HepG2 (cell line): ENCODE measurements around the gene OGFOD3. TPM values are rescaled to one million over a fixed set of nuclear protein-coding genes. Genes with fewer than 3 reads are reported as not detected.

Source experiments
- ARNT2 ChIP-seq: sonication (generic); formaldehyde crosslinking; IDR thresholded peaks from 2 replicates; pipeline ENCODE4 v1.8.0; 2022; ENCODE audit warnings: mild to moderate bottlenecking, low read depth, missing genetic modification reagents, moderate library complexity
- FLYWCH1 ChIP-seq: sonication (generic); formaldehyde crosslinking; IDR thresholded peaks from 2 replicates; pipeline ENCODE4 v1.8.1; 2023; ENCODE audit warnings: mild to moderate bottlenecking, missing genetic modification reagents
- HNRNPUL1 ChIP-seq: fragments of 200-400 bp; formaldehyde crosslinking; IDR thresholded peaks from 2 replicates; pipeline ENCODE4 v1.6.1; 2017; ENCODE audit warnings: low read depth, mild to moderate bottlenecking, low read length, moderate library complexity
- MIER3 ChIP-seq: IDR thresholded peaks from 2 replicates; pipeline ENCODE4 v1.6.1; 2016; ENCODE audit warnings: missing compliant biosample characterization, borderline replicate concordance
- NAIF1 ChIP-seq: sonication (generic); formaldehyde crosslinking; IDR thresholded peaks from 2 replicates; pipeline ENCODE4 v1.5.0; 2020; ENCODE audit warnings: mild to moderate bottlenecking, missing genetic modification reagents, borderline replicate concordance
- NFYB ChIP-seq: sonication (generic); formaldehyde crosslinking; IDR thresholded peaks from 2 replicates; pipeline ENCODE4 v1.4.0; 2020; ENCODE audit warnings: missing genetic modification reagents
- NPAS2 ChIP-seq: sonication (generic); formaldehyde crosslinking; IDR thresholded peaks from 2 replicates; pipeline ENCODE4 v1.8.0; 2022; ENCODE audit warnings: mild to moderate bottlenecking, missing genetic modification reagents, borderline replicate concordance
- PAX8 ChIP-seq: sonication (generic); formaldehyde crosslinking; IDR thresholded peaks from 2 replicates; pipeline ENCODE4 v1.8.0; 2022; ENCODE audit warnings: mild to moderate bottlenecking, missing genetic modification reagents, borderline replicate concordance
- ZNF510 ChIP-seq: sonication (generic); formaldehyde crosslinking; IDR thresholded peaks from 2 replicates; pipeline ENCODE4 v1.4.0; 2020; ENCODE audit warnings: low read depth, mild to moderate bottlenecking, missing genetic modification reagents
- ZNF780A ChIP-seq: sonication (generic); formaldehyde crosslinking; IDR thresholded peaks from 2 replicates; pipeline ENCODE4 v1.8.0; 2022; ENCODE audit warnings: mild to moderate bottlenecking, missing genetic modification reagents, moderate library complexity
- polyA plus RNA-seq, 8 experiments: library from polyadenylated mRNA; depleted of rRNA in 3 of 8; stranded (reverse) in 7 of 8; unstranded in 1 of 8; fragments of >200 nt; fragmentation: Illumina TruSeq in 4 of 8; extraction: Trizol in 4 of 8; gene quantifications; 2 replicates each; pipeline versions ENCODE4 v1.2.1 to v1.2.3, GENCODE V29; 2011 to 2016; ENCODE audit warnings: low read depth in 4 of 8, missing spikeins in 1 of 8, mixed read lengths in 1 of 8; ENCODE audit not compliant: insufficient read depth in 1 of 8
- total RNA-seq, 5 experiments: library from RNA; depleted of rRNA; stranded (reverse); fragments of >200 nt; fragmentation: Illumina TruSeq; extraction: Trizol; gene quantifications; 2 replicates each; pipeline ENCODE4 v1.2.3, GENCODE V29; 2016; ENCODE audit warnings: low read depth in 1 of 5
- TF ChIP-seq, protein P1 (sequence below): sonication (generic); formaldehyde crosslinking; IDR thresholded peaks from 2 replicates; pipeline ENCODE4 v1.4.0; 2020; ENCODE audit warnings: missing genetic modification reagents, mild to moderate bottlenecking, borderline replicate concordance
- TF ChIP-seq, protein P2 (sequence below), 2 experiments: sonication (generic) in 1 of 2; formaldehyde crosslinking in 1 of 2; IDR thresholded peaks; 2 replicates each; pipeline versions ENCODE4 v1.4.0 to v1.6.1; 2018 to 2020; ENCODE audit warnings: missing genetic modification reagents in 2 of 2, borderline replicate concordance in 1 of 2, low read depth in 1 of 2, mild to moderate bottlenecking in 1 of 2, missing biosample characterization in 1 of 2
- TF ChIP-seq, protein P3 (sequence below): sonication (generic); formaldehyde crosslinking; IDR thresholded peaks from 2 replicates; pipeline ENCODE4 v1.4.0; 2020; ENCODE audit warnings: mild to moderate bottlenecking, missing genetic modification reagents
- TF ChIP-seq, protein P4 (sequence below): sonication (generic); formaldehyde crosslinking; IDR thresholded peaks from 2 replicates; pipeline ENCODE4 v1.4.0; 2020; ENCODE audit warnings: missing genetic modification reagents
- TF ChIP-seq, protein P5 (sequence below): sonication (generic); formaldehyde crosslinking; IDR thresholded peaks from 2 replicates; pipeline ENCODE4 v1.4.0; 2020; ENCODE audit warnings: missing genetic modification reagents

The OGFOD3 gene
- total and polyA plus RNA-seq, 2 of the 13 experiments (the other 11 are each of a cell fraction or from before 2014, with no cell fraction given), result 40.0 to 42.1 TPM

DNA sequence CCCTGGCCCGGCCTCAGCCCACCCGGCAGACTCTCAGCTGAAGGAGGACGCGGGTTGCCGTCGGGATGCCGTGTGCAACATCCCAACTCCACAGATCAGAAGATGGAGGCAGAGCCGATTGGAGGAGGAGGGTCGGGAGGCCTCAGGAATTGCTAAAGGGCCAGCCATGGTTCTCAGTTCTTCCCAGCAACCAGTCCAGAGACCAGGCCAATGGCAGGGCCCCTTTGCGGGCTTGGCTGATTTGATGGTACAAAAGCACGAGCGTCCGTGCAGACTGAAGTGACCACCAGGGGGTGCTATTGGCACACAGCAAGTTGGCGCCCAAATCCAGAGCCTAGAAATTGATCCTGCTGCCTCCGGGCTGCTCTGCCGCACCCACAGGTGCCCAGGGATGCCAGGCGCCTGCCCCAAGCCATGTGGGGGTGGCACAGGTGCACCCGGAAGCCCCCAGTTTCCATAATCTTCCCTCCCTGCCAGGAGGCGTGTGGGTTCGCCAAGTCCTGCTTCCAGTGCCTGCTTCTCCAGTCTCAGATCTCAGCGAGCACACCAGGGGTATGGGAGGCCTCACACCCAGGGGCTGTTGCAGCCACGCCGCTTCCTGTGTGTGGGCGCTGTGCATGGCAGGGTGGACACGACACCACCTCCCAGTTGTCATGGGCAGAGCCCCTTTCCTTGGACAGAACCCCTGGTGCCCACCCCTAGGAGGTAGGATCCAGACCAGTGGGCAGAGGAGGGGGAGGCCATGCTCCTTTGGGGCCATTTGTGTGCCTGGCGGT lies 66.5 kb downstream of the OGFOD3 start (continued):
- TF ChIP-seq, protein P1, sequence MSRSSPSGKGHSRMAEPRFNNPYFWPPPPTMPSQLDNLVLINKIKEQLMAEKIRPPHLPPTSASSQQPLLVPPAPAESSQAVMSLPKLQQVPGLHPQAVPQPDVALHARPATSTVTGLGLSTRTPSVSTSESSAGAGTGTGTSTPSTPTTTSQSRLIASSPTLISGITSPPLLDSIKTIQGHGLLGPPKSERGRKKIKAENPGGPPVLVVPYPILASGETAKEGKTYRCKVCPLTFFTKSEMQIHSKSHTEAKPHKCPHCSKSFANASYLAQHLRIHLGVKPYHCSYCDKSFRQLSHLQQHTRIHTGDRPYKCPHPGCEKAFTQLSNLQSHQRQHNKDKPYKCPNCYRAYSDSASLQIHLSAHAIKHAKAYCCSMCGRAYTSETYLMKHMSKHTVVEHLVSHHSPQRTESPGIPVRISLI (CRISPR knock-in tag), result peak; percentile 45; the same call in 1 of the 2 replicates
- TF ChIP-seq MIER3 (CRISPR knock-in tag) (peak; percentile 56; the same call in 1 of the 2 replicates), ZNF780A (CRISPR knock-in tag) (no peak), ZNF510 (CRISPR knock-in tag) (peak; percentile 74; the same call in 1 of the 2 replicates), ARNT2 (CRISPR knock-in tag) (peak; percentile 67), FLYWCH1 (no peak), NAIF1 (CRISPR knock-in tag) (no peak), HNRNPUL1 (no peak), NFYB (CRISPR knock-in tag) (0 out of 2 replicates have a peak, but pooled peaks have one; percentile 21), PAX8 (0 out of 2 replicates have a peak, but pooled peaks have one; percentile 33), NPAS2 (no peak)
- TF ChIP-seq, protein P2, sequence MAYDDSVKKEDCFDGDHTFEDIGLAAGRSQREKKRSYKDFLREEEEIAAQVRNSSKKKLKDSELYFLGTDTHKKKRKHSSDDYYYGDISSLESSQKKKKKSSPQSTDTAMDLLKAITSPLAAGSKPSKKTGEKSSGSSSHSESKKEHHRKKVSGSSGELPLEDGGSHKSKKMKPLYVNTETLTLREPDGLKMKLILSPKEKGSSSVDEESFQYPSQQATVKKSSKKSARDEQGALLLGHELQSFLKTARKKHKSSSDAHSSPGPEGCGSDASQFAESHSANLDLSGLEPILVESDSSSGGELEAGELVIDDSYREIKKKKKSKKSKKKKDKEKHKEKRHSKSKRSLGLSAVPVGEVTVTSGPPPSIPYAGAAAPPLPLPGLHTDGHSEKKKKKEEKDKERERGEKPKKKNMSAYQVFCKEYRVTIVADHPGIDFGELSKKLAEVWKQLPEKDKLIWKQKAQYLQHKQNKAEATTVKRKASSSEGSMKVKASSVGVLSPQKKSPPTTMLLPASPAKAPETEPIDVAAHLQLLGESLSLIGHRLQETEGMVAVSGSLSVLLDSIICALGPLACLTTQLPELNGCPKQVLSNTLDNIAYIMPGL (CRISPR knock-in tag; IDR thresholded peaks at IDR 0.05; ENCODE audit: borderline replicate concordance in 1 of 2, low read depth in 1 of 2), result peak; percentile 78 to 85; a peak in 3 of 4 replicates
- TF ChIP-seq, protein P3, sequence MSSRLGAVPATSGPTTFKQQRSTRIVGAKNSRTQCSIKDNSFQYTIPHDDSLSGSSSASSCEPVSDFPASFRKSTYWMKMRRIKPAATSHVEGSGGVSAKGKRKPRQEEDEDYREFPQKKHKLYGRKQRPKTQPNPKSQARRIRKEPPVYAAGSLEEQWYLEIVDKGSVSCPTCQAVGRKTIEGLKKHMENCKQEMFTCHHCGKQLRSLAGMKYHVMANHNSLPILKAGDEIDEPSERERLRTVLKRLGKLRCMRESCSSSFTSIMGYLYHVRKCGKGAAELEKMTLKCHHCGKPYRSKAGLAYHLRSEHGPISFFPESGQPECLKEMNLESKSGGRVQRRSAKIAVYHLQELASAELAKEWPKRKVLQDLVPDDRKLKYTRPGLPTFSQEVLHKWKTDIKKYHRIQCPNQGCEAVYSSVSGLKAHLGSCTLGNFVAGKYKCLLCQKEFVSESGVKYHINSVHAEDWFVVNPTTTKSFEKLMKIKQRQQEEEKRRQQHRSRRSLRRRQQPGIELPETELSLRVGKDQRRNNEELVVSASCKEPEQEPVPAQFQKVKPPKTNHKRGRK (CRISPR knock-in tag), result no peak; the same call in 1 of the 2 replicates
- TF ChIP-seq, protein P4, sequence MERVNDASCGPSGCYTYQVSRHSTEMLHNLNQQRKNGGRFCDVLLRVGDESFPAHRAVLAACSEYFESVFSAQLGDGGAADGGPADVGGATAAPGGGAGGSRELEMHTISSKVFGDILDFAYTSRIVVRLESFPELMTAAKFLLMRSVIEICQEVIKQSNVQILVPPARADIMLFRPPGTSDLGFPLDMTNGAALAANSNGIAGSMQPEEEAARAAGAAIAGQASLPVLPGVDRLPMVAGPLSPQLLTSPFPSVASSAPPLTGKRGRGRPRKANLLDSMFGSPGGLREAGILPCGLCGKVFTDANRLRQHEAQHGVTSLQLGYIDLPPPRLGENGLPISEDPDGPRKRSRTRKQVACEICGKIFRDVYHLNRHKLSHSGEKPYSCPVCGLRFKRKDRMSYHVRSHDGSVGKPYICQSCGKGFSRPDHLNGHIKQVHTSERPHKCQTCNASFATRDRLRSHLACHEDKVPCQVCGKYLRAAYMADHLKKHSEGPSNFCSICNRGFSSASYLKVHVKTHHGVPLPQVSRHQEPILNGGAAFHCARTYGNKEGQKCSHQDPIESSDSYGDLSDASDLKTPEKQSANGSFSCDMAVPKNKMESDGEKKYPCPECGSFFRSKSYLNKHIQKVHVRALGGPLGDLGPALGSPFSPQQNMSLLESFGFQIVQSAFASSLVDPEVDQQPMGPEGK (CRISPR knock-in tag), result peak; percentile 36; the same call in 1 of the 2 replicates
- TF ChIP-seq, protein P5, sequence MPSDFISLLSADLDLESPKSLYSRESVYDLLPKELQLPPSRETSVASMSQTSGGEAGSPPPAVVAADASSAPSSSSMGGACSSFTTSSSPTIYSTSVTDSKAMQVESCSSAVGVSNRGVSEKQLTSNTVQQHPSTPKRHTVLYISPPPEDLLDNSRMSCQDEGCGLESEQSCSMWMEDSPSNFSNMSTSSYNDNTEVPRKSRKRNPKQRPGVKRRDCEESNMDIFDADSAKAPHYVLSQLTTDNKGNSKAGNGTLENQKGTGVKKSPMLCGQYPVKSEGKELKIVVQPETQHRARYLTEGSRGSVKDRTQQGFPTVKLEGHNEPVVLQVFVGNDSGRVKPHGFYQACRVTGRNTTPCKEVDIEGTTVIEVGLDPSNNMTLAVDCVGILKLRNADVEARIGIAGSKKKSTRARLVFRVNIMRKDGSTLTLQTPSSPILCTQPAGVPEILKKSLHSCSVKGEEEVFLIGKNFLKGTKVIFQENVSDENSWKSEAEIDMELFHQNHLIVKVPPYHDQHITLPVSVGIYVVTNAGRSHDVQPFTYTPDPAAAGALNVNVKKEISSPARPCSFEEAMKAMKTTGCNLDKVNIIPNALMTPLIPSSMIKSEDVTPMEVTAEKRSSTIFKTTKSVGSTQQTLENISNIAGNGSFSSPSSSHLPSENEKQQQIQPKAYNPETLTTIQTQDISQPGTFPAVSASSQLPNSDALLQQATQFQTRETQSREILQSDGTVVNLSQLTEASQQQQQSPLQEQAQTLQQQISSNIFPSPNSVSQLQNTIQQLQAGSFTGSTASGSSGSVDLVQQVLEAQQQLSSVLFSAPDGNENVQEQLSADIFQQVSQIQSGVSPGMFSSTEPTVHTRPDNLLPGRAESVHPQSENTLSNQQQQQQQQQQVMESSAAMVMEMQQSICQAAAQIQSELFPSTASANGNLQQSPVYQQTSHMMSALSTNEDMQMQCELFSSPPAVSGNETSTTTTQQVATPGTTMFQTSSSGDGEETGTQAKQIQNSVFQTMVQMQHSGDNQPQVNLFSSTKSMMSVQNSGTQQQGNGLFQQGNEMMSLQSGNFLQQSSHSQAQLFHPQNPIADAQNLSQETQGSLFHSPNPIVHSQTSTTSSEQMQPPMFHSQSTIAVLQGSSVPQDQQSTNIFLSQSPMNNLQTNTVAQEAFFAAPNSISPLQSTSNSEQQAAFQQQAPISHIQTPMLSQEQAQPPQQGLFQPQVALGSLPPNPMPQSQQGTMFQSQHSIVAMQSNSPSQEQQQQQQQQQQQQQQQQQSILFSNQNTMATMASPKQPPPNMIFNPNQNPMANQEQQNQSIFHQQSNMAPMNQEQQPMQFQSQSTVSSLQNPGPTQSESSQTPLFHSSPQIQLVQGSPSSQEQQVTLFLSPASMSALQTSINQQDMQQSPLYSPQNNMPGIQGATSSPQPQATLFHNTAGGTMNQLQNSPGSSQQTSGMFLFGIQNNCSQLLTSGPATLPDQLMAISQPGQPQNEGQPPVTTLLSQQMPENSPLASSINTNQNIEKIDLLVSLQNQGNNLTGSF, result no peak
